Keratinocyte (primary cell): ENCODE data around the gene VIPR2.

Experiments used
- EZH2 ChIP-seq: IDR thresholded peaks from one replicate; pipeline ENCODE4 v1.6.1; 2012; ENCODE audit warnings: inconsistent platforms, mild to moderate bottlenecking, low read length, moderate library complexity
- TF ChIP-seq, protein P1 (sequence below), 3 experiments: IDR thresholded peaks in 1 of 3; conservative IDR thresholded peaks in 1 of 3; optimal IDR thresholded peaks in 1 of 3; 2 replicates in 2 of 3; 3 replicates in 1 of 3; pipeline versions ENCODE3 to v1.5.1; 2011; ENCODE audit warnings: low read length in 3 of 3, mild to moderate bottlenecking in 3 of 3, moderate library complexity in 2 of 3, control low read depth in 1 of 3, inconsistent platforms in 1 of 3; ENCODE audit not compliant: insufficient read depth in 2 of 3; ENCODE audit errors: extremely low read depth in 1 of 3

DNA sequence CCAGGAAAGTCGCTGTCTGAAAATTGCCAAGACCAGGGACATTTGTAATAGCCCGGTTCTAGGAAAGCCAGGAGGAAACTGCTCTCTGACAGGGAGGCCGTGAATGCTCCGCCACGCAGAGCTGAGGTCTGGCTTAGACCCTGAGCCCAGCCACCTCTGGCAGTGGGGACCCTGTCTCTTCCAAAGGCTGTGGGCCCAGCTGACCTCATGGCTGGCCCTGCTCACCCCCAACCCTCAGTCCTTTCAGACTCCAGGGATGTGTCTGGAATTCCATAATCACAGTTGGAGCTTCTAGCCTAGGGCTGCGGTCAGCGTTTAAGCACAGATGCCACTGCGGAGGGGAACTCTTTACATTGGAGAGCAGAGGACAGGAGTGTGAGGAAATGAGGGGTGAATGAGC, 6.6 kb upstream of the VIPR2 start:
- TF ChIP-seq, protein P1, sequence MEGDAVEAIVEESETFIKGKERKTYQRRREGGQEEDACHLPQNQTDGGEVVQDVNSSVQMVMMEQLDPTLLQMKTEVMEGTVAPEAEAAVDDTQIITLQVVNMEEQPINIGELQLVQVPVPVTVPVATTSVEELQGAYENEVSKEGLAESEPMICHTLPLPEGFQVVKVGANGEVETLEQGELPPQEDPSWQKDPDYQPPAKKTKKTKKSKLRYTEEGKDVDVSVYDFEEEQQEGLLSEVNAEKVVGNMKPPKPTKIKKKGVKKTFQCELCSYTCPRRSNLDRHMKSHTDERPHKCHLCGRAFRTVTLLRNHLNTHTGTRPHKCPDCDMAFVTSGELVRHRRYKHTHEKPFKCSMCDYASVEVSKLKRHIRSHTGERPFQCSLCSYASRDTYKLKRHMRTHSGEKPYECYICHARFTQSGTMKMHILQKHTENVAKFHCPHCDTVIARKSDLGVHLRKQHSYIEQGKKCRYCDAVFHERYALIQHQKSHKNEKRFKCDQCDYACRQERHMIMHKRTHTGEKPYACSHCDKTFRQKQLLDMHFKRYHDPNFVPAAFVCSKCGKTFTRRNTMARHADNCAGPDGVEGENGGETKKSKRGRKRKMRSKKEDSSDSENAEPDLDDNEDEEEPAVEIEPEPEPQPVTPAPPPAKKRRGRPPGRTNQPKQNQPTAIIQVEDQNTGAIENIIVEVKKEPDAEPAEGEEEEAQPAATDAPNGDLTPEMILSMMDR (optimal IDR thresholded peaks at IDR 0.05 in 1 of 3, IDR thresholded peaks at IDR 0.05 in 1 of 3, conservative IDR thresholded peaks at IDR 0.05 in 1 of 3; ENCODE audit: extremely low read depth in 1 of 3, insufficient read depth in 2 of 3, low read length in 3 of 3): no peak
- TF ChIP-seq EZH2: no peak
